ENCODE measurements around the gene TTC21B. TPM values are rescaled to one million over a fixed set of nuclear protein-coding genes. Genes with fewer than 3 reads are reported as not detected.
A peak's percentile ranks its signal among the peaks of the same experiment; 100 is the strongest.

TTC21B gene
- total and polyA plus RNA-seq, 9 of the 15 experiments (the other 6 are each of a cell fraction or from before 2014, with no cell fraction given) = 5.2 to 34.9 (median 18.5) TPM

DNA sequence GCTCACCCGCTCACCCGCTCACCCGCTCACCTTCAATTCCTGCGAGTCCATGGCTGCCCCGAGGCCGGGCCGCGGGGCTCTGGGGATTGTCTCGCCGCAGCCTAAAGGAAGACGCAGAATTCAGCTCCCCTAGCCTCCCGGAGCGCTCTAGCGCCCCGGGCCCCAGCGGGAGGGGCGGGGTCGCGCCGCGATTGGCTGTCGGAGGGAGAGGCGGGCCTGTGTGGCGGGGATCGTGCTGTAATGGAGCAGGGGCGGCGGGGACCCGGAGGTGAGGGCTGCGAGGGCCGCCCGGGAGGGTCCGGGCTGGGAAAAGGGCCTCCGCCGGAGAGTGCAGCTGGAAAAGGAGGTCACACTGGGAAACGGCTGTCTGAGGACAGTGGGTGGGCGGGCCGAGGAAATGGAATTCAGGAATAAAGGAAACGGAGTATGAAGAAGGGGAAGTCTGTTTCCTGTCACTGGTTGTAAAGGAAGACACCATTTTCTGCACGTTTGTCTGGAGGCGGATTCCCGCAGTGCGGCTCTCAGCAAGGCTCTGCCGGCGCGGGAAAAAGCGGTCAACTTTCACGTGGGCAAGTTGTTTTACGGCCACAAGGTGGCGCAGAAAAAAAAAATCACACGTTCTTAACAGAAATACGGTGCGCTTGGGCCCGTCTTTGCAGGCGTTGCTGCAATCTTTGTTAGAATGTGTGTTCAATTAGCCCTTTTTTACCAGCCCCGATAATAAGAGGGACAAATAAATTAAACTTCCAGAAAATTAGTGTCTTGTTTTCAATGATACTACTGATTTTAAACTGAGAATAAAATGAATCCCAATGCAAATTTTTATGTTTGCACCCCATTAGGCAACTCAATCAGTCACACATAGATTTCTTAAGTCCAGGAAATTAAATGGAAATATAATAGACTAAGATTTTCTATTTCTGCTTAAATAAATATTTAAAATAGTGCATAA, at the start of gene TTC21B (continued):
- TF ChIP-seq CEBPG (CRISPR knock-in tag; IDR thresholded peaks at IDR 0.05) (no peak), CEBPG (tag; conservative IDR thresholded peaks at IDR 0.05 in 1 of 2, IDR thresholded peaks at IDR 0.05 in 1 of 2) (peak; percentile 31 to 77; a peak in 3 of 4 replicates), ZC3H8 (IDR thresholded peaks at IDR 0.05) (peak; percentile 48; the same call in 1 of the 2 replicates), ETV5 (CRISPR knock-in tag; IDR thresholded peaks at IDR 0.05; ENCODE audit: low read depth) (0 out of 2 replicates have a peak, but pooled peaks have one; percentile 53), PCBP1 (IDR thresholded peaks at IDR 0.05; ENCODE audit: low read depth, low read length, poor library complexity, severe bottlenecking) (peak; percentile 24), MAFK (IDR thresholded peaks at IDR 0.05; ENCODE audit: low read length) (0 out of 2 replicates have a peak, but pooled peaks have one; percentile 1), ERF (CRISPR knock-in tag; IDR thresholded peaks at IDR 0.05) (no peak), RUNX1 (IDR thresholded peaks at IDR 0.05; ENCODE audit: low read depth) (0 out of 2 replicates have a peak, but pooled peaks have one; percentile 42), ATF7 (IDR thresholded peaks at IDR 0.05) (peak; percentile 76), ZNF766 (CRISPR knock-in tag; conservative IDR thresholded peaks at IDR 0.05) (no peak), ZNF586 (CRISPR knock-in tag; conservative IDR thresholded peaks at IDR 0.05) (no peak), KDM5B (IDR thresholded peaks at IDR 0.05; ENCODE audit: insufficient replicate concordance, low read depth, low read length) (peak; percentile 79), TBP (optimal IDR thresholded peaks at IDR 0.05; ENCODE audit: low read depth, low read length) (peak; percentile 69), PHTF2 (CRISPR knock-in tag; IDR thresholded peaks at IDR 0.05) (no peak), HLTF (IDR thresholded peaks at IDR 0.05) (peak; percentile 74; the same call in 1 of the 2 replicates), TEAD1 (CRISPR knock-in tag; IDR thresholded peaks at IDR 0.05) (peak in 1 of 2 experiments; percentile 58; a peak in 1 of 4 replicates), ZNF175 (CRISPR knock-in tag; IDR thresholded peaks at IDR 0.05; ENCODE audit: low read depth) (no peak; the same call in 1 of the 2 replicates)
- TF ChIP-seq, protein P1, sequence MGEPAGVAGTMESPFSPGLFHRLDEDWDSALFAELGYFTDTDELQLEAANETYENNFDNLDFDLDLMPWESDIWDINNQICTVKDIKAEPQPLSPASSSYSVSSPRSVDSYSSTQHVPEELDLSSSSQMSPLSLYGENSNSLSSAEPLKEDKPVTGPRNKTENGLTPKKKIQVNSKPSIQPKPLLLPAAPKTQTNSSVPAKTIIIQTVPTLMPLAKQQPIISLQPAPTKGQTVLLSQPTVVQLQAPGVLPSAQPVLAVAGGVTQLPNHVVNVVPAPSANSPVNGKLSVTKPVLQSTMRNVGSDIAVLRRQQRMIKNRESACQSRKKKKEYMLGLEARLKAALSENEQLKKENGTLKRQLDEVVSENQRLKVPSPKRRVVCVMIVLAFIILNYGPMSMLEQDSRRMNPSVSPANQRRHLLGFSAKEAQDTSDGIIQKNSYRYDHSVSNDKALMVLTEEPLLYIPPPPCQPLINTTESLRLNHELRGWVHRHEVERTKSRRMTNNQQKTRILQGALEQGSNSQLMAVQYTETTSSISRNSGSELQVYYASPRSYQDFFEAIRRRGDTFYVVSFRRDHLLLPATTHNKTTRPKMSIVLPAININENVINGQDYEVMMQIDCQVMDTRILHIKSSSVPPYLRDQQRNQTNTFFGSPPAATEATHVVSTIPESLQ (CRISPR knock-in tag; IDR thresholded peaks at IDR 0.05) = peak; percentile 85; the same call in 1 of the 2 replicates
- TF ChIP-seq, protein P2, sequence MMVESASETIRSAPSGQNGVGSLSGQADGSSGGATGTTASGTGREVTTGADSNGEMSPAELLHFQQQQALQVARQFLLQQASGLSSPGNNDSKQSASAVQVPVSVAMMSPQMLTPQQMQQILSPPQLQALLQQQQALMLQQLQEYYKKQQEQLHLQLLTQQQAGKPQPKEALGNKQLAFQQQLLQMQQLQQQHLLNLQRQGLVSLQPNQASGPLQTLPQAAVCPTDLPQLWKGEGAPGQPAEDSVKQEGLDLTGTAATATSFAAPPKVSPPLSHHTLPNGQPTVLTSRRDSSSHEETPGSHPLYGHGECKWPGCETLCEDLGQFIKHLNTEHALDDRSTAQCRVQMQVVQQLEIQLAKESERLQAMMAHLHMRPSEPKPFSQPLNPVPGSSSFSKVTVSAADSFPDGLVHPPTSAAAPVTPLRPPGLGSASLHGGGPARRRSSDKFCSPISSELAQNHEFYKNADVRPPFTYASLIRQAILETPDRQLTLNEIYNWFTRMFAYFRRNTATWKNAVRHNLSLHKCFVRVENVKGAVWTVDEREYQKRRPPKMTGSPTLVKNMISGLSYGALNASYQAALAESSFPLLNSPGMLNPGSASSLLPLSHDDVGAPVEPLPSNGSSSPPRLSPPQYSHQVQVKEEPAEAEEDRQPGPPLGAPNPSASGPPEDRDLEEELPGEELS (CRISPR knock-in tag; IDR thresholded peaks at IDR 0.05; ENCODE audit: borderline replicate concordance) = peak; percentile 54; the same call in 1 of the 2 replicates
- TF ChIP-seq, protein P3, sequence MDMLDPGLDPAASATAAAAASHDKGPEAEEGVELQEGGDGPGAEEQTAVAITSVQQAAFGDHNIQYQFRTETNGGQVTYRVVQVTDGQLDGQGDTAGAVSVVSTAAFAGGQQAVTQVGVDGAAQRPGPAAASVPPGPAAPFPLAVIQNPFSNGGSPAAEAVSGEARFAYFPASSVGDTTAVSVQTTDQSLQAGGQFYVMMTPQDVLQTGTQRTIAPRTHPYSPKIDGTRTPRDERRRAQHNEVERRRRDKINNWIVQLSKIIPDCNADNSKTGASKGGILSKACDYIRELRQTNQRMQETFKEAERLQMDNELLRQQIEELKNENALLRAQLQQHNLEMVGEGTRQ (CRISPR knock-in tag; IDR thresholded peaks at IDR 0.05) = peak; percentile 64
- TF ChIP-seq, protein P4, sequence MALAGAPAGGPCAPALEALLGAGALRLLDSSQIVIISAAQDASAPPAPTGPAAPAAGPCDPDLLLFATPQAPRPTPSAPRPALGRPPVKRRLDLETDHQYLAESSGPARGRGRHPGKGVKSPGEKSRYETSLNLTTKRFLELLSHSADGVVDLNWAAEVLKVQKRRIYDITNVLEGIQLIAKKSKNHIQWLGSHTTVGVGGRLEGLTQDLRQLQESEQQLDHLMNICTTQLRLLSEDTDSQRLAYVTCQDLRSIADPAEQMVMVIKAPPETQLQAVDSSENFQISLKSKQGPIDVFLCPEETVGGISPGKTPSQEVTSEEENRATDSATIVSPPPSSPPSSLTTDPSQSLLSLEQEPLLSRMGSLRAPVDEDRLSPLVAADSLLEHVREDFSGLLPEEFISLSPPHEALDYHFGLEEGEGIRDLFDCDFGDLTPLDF (CRISPR knock-in tag; IDR thresholded peaks at IDR 0.05) = peak; percentile 94

Data from K562 (cell line).